HEK293 (cell line): ENCODE results near the gene PYGO1.

Experiments
- CTCF ChIA-PET: fragments of 350-600 bp; formaldehyde crosslinking; extraction: SDS; loops from one replicate; lab custom pipeline; 2021; ENCODE audit warnings: antibody characterized with exemption; lab: Yijun Ruan, JAX
- POLR2A ChIA-PET: fragments of 300-600 bp; formaldehyde crosslinking; extraction: SDS; loops from one replicate; lab custom pipeline; 2020; ENCODE audit warnings: antibody characterized with exemption, inconsistent platforms; lab: Yijun Ruan, JAX
- H3K27ac ChIP-seq: fragments of 200-500 bp; sonication (Bioruptor generic); 2 replicates; pipeline ENCODE4 v1.5.1; 2014; ENCODE audit warnings: low read depth, low read length, control low read depth, inconsistent platforms; ENCODE audit errors: extremely low read depth
- H3K36me3 ChIP-seq, 2 experiments: fragments of 200-500 bp in 1 of 2; sonication (Bioruptor generic) in 1 of 2; 1 replicate in 1 of 2; 2 replicates in 1 of 2; pipeline ENCODE4 v1.5.1; 2014 to 2017; ENCODE audit warnings: inconsistent platforms in 2 of 2, low read length in 2 of 2; ENCODE audit not compliant: control insufficient read depth in 2 of 2, insufficient read depth in 1 of 2
- H3K4me1 ChIP-seq: fragments of 200-500 bp; sonication (Bioruptor generic); 2 replicates; pipeline ENCODE4 v1.5.1; 2014; ENCODE audit warnings: mild to moderate bottlenecking, low read length, inconsistent platforms; ENCODE audit not compliant: control insufficient read depth, insufficient read depth
- H3K4me3 ChIP-seq: 2 replicates; pipeline ENCODE4 v1.5.1; 2011; ENCODE audit warnings: low read depth, mild to moderate bottlenecking, control low read depth, low read length, moderate library complexity
- H3K9me3 ChIP-seq: fragments of 200-500 bp; sonication (Bioruptor generic); 2 replicates; pipeline ENCODE4 v1.5.1; 2014; ENCODE audit warnings: low read depth, low read length, inconsistent platforms; ENCODE audit not compliant: control insufficient read depth, insufficient read depth
- CTCF ChIP-seq: fragments of 450-650 bp; formaldehyde crosslinking; IDR thresholded peaks from 2 replicates; pipeline ENCODE4 v1.5.1; 2016; ENCODE audit warnings: missing biosample characterization, missing genetic modification characterization
- EGR2 ChIP-seq: fragments of 450-650 bp; formaldehyde crosslinking; IDR thresholded peaks from 2 replicates; pipeline ENCODE4 v1.5.1; 2016; ENCODE audit warnings: low read depth, missing biosample characterization, missing genetic modification characterization
- PRDM1 ChIP-seq: fragments of 450-650 bp; formaldehyde crosslinking; IDR thresholded peaks from 2 replicates; pipeline ENCODE4; 2016; ENCODE audit warnings: missing biosample characterization, missing genetic modification characterization
- REPIN1 ChIP-seq: fragments of 450-650 bp; formaldehyde crosslinking; IDR thresholded peaks from 2 replicates; pipeline ENCODE4 v1.5.1; 2017; ENCODE audit warnings: missing biosample characterization, missing genetic modification characterization, low read depth
- SCRT1 ChIP-seq: fragments of 450-650 bp; formaldehyde crosslinking; IDR thresholded peaks from 2 replicates; pipeline ENCODE4 v1.5.1; 2016; ENCODE audit warnings: missing biosample characterization, missing genetic modification characterization, borderline replicate concordance
- SETDB1 ChIP-seq: IDR thresholded peaks from one replicate; pipeline ENCODE4 v1.6.1; 2017; ENCODE audit warnings: mild to moderate bottlenecking, low read length, moderate library complexity, mixed read lengths; ENCODE audit not compliant: insufficient read length
- SP7 ChIP-seq: fragments of 450-650 bp; formaldehyde crosslinking; IDR thresholded peaks from 2 replicates; pipeline ENCODE4 v1.5.1; 2016; ENCODE audit warnings: missing biosample characterization, missing genetic modification characterization
- ZBTB21 ChIP-seq: fragments of 450-650 bp; formaldehyde crosslinking; IDR thresholded peaks from 2 replicates; pipeline ENCODE4 v1.5.1; 2017; ENCODE audit warnings: missing biosample characterization, missing genetic modification characterization
- ZIC2 ChIP-seq: fragments of 450-650 bp; formaldehyde crosslinking; IDR thresholded peaks from 2 replicates; pipeline ENCODE4 v1.5.1; 2016; ENCODE audit warnings: missing biosample characterization, missing genetic modification characterization
- ZNF146 ChIP-seq: fragments of 450-650 bp; formaldehyde crosslinking; IDR thresholded peaks from 2 replicates; pipeline ENCODE4 v1.5.1; 2016; ENCODE audit warnings: missing biosample characterization, missing genetic modification characterization
- ZNF175 ChIP-seq: fragments of 450-650 bp; formaldehyde crosslinking; IDR thresholded peaks from 2 replicates; pipeline ENCODE4 v1.5.1; 2016; ENCODE audit warnings: missing biosample characterization, missing genetic modification characterization
- ZNF280D ChIP-seq: fragments of 450-650 bp; formaldehyde crosslinking; IDR thresholded peaks from 2 replicates; pipeline ENCODE4 v1.5.1; 2016; ENCODE audit warnings: missing biosample characterization, missing genetic modification characterization
- ZNF510 ChIP-seq: fragments of 450-650 bp; formaldehyde crosslinking; IDR thresholded peaks from 2 replicates; pipeline ENCODE4 v1.5.1; 2018; ENCODE audit warnings: mild to moderate bottlenecking, missing genetic modification characterization, missing biosample characterization; ENCODE audit not compliant: insufficient replicate concordance
- ZNF626 ChIP-seq: fragments of 450-650 bp; sonication (Bioruptor Pico); formaldehyde crosslinking; IDR thresholded peaks from 2 replicates; pipeline ENCODE4 v1.5.1; 2018; ENCODE audit warnings: missing biosample characterization, missing genetic modification characterization, inconsistent platforms
- ZNF843 ChIP-seq: fragments of 450-650 bp; formaldehyde crosslinking; IDR thresholded peaks from 2 replicates; pipeline ENCODE4 v1.5.1; 2016; ENCODE audit warnings: missing biosample characterization, missing genetic modification characterization

Gene PYGO1

GRCh38 chr15:55573224-55573623 lies 14.9 kb downstream of the PYGO1 start:
- TF ChIP-seq ZBTB21 (tag by site-specific recombination) (no peak), CTCF (tag by site-specific recombination) (no peak), ZNF175 (no peak)
- ChIA-PET POLR2A (no interaction called here), CTCF (interaction anchor here (0.5 to 0.6 kb wide), 2 partner anchors 14 to 21 kb away, joined by 5 read pairs; no protein-coding TSS in a partner anchor)
- Histone ChIP-seq H3K9me3 (no peaks in the 10 kb centered on the region), H3K4me3 (no peak overlapping the region), H3K27ac (no peak overlapping the region), H3K36me3 (no peaks in the 10 kb centered on the region), H3K4me1 (peaks cover 2% of the 10 kb centered on the region; the same call in 1 of the 2 replicates)

- CTCF ChIA-PET = no interaction called here
- no peaks in the 10 kb centered on the region for H3K9me3 ChIP-seq
- no peak overlapping the region for H3K27ac ChIP-seq
- H3K4me1 ChIP-seq = no peaks in the 10 kb centered on the region
- TF ChIP-seq EGR2 (tag by site-specific recombination) (peak; percentile 7; the same call in 1 of the 2 replicates), ZIC2 (tag by site-specific recombination) (no peak)
- TF ChIP-seq, all 188 proteins: peak for 1
- POLR2A ChIA-PET = no interaction called here
- Histone ChIP-seq H3K36me3 (no peaks in the 10 kb centered on the region), H3K4me3 (no peak overlapping the region)
Observed at GRCh38 chr15:55564347-55565145, 23.6 kb downstream of the PYGO1 start.

- TF ChIP-seq ZNF175 (no peak), ZNF280D (tag by site-specific recombination) (peak; percentile 72; the same call in 1 of the 2 replicates), ZNF510 (tag by site-specific recombination) (no peak), SCRT1 (no peak), SP7 (tag by site-specific recombination) (no peak), ZNF146 (tag by site-specific recombination) (peak; percentile 75)
Observed at GRCh38 chr15:55562601-55563000, 25.5 kb downstream of the PYGO1 start.

GRCh38 chr15:55555089-55555488 lies 33.1 kb downstream of the PYGO1 start:
- Histone ChIP-seq H3K4me3 (no peak overlapping the region), H3K4me1 (no peaks in the 10 kb centered on the region), H3K27ac (no peak overlapping the region), H3K9me3 (no peaks in the 10 kb centered on the region; the same call in 1 of the 2 replicates), H3K36me3 (no peaks in the 10 kb centered on the region)
- CTCF ChIA-PET = interaction anchor here (1.2 kb wide), 1 partner anchor 35 kb away, joined by 4 read pairs; no protein-coding TSS in a partner anchor
- POLR2A ChIA-PET = no interaction called here
- TF ChIP-seq REPIN1 (no peak), SETDB1 (peak; percentile 93), ZNF843 (tag by site-specific recombination) (no peak), ZNF626 (tag by site-specific recombination) (peak; percentile 75; the same call in 1 of the 2 replicates), PRDM1 (tag by site-specific recombination) (no peak)

More at GRCh38 chr15:55562601-55563000, 25.5 kb downstream of the PYGO1 start:
- POLR2A ChIA-PET = no interaction called here
- Histone ChIP-seq H3K4me1 (no peaks in the 10 kb centered on the region), H3K9me3 (no peaks in the 10 kb centered on the region), H3K4me3 (no peak overlapping the region), H3K36me3 (no peaks in the 10 kb centered on the region), H3K27ac (no peak overlapping the region)
- CTCF ChIA-PET = no interaction called here
